SU-DHL-6 (cell line): ENCODE data around the gene NAA80.
A peak's percentile ranks its signal among the peaks of the same experiment; 100 is the strongest.

Experiments
- H2AFZ ChIP-seq: fragments of 200-600 bp; sonication (generic); 2 replicates; pipeline ENCODE4 v1.6.1; 2014; ENCODE audit warnings: low read depth, mild to moderate bottlenecking, moderate library complexity, mixed read lengths, antibody characterized with exemption, low read length; ENCODE audit not compliant: severe bottlenecking
- H3F3A ChIP-seq: fragments of 200-600 bp; shearing (Covaris generic); 2 replicates; pipeline ENCODE4 v1.6.0; 2016; ENCODE audit warnings: antibody characterized with exemption, mild to moderate bottlenecking; ENCODE audit not compliant: insufficient read depth
- H3K27ac ChIP-seq: fragments of 200-600 bp; sonication (generic); 2 replicates; pipeline ENCODE4 v1.5.1; 2016; ENCODE audit warnings: low read depth, mild to moderate bottlenecking, low read length, moderate library complexity, mixed read lengths
- H3K27me3 ChIP-seq: fragments of 200-600 bp; sonication (generic), shearing (Covaris generic); 2 replicates; pipeline ENCODE4 v1.6.0; 2014; ENCODE audit warnings: mild to moderate bottlenecking, low read length
- H3K36me3 ChIP-seq: fragments of 200-600 bp; sonication (generic); 2 replicates; pipeline ENCODE4 v1.6.1; 2014; ENCODE audit warnings: mild to moderate bottlenecking, low read length, mixed read lengths
- H3K4me2 ChIP-seq: fragments of 300-600, 200-600 bp; shearing (Covaris generic), sonication (generic); 2 replicates; pipeline ENCODE4 v1.6.0; 2014; ENCODE audit warnings: low read length, low read depth, mild to moderate bottlenecking; ENCODE audit not compliant: poor library complexity, severe bottlenecking
- H3K4me3 ChIP-seq: fragments of 200-600 bp; sonication (generic); 2 replicates; pipeline ENCODE4 v1.5.1; 2014; ENCODE audit warnings: antibody characterized with exemption, low read length, mild to moderate bottlenecking, mixed read lengths; ENCODE audit not compliant: insufficient read depth, poor library complexity, severe bottlenecking
- H3K79me2 ChIP-seq: fragments of 200-600 bp; sonication (generic); 2 replicates; pipeline ENCODE4 v1.6.1; 2014; ENCODE audit warnings: mild to moderate bottlenecking, low read length, moderate library complexity; ENCODE audit not compliant: insufficient read depth
- H3K9ac ChIP-seq: fragments of 200-600 bp; sonication (generic); 2 replicates; pipeline ENCODE4 v1.7.0; 2014; ENCODE audit warnings: mild to moderate bottlenecking, low read length
- H3K9me2 ChIP-seq: fragments of 200-600 bp; sonication (generic); replicated peaks from 2 replicates; pipeline ENCODE4 v1.6.1; 2014; ENCODE audit warnings: low read length; ENCODE audit not compliant: insufficient read depth
- H3K9me3 ChIP-seq: fragments of 200-600 bp; sonication (generic); 2 replicates; pipeline ENCODE4 v1.6.1; 2014; ENCODE audit warnings: low read length, mixed read lengths; ENCODE audit not compliant: insufficient read depth
- H4K20me1 ChIP-seq: fragments of 200-600 bp; sonication (generic); 2 replicates; pipeline ENCODE4 v1.6.1; 2014; ENCODE audit warnings: low read depth, mild to moderate bottlenecking, antibody characterized with exemption, low read length, moderate library complexity, mixed read lengths
- CTCF ChIP-seq: fragments of 200-600 bp; sonication (generic); IDR thresholded peaks from one replicate; pipeline ENCODE4 v1.5.1; 2017; ENCODE audit warnings: antibody characterized with exemption, mild to moderate bottlenecking, low read length, moderate library complexity; ENCODE audit not compliant: insufficient read depth, poor library complexity, severe bottlenecking
- EZH2phosphoT487 ChIP-seq: fragments of 200-600 bp; sonication (generic), shearing (Covaris generic); conservative IDR thresholded peaks from 2 replicates; pipeline ENCODE4 v1.6.1; 2018; ENCODE audit warnings: mild to moderate bottlenecking, antibody characterized with exemption, low read length, moderate library complexity, mixed read lengths

NAA80 gene

GRCh38 chr3:50256978-50257890 is 42.0 kb downstream of the NAA80 start:
- Histone ChIP-seq H3K27me3 (no peaks in the 10 kb centered on the region), H3F3A (no peaks in the 10 kb centered on the region), H3K9me2 (no peaks in the 10 kb centered on the region), H3K9ac (no peak overlapping the region), H2AFZ (no peak overlapping the region), H3K27ac (no peak overlapping the region), H3K79me2 (no peaks in the 10 kb centered on the region), H3K36me3 (0 out of 2 replicates have a peak, but pooled peaks cover 3% of the 10 kb centered on the region), H3K4me2 (no peak overlapping the region), H4K20me1 (no peaks in the 10 kb centered on the region), H3K4me3 (no peak overlapping the region), H3K9me3 (no peaks in the 10 kb centered on the region)
- TF ChIP-seq CTCF (peak; percentile 77), EZH2phosphoT487 (no peak)

GRCh38 chr3:50255251-50255615 is 44.0 kb downstream of the NAA80 start:
- Histone ChIP-seq H4K20me1 (no peaks in the 10 kb centered on the region), H3K27me3 (no peaks in the 10 kb centered on the region), H3K36me3 (0 out of 2 replicates have a peak, but pooled peaks cover 3% of the 10 kb centered on the region), H3K27ac (no peak overlapping the region), H3K4me3 (no peak overlapping the region), H3K9me2 (no peaks in the 10 kb centered on the region), H3F3A (no peaks in the 10 kb centered on the region), H3K9me3 (no peaks in the 10 kb centered on the region), H3K79me2 (peaks cover 7% of the 10 kb centered on the region; the same call in 1 of the 2 replicates), H2AFZ (no peak overlapping the region), H3K4me2 (no peak overlapping the region), H3K9ac (no peak overlapping the region)
- TF ChIP-seq CTCF: no peak
- TF ChIP-seq EZH2phosphoT487: no peak

GRCh38 chr3:50254577-50255250 is 44.5 kb downstream of the NAA80 start:
- no peak overlapping the region for H3K9ac ChIP-seq
- TF ChIP-seq EZH2phosphoT487: no peak
- TF ChIP-seq CTCF: no peak
- H3K27me3 ChIP-seq: no peaks in the 10 kb centered on the region
- no peak overlapping the region for H3K27ac ChIP-seq
- no peak overlapping the region for H2AFZ ChIP-seq
- no peaks in the 10 kb centered on the region for H3K9me2 ChIP-seq
- no peaks in the 10 kb centered on the region for H4K20me1 ChIP-seq
- H3F3A ChIP-seq: no peaks in the 10 kb centered on the region
- no peak overlapping the region for H3K4me3 ChIP-seq
- H3K4me2 ChIP-seq: no peak overlapping the region
- H3K79me2 ChIP-seq: peaks cover 13% of the 10 kb centered on the region
- 0 out of 2 replicates have a peak, but pooled peaks cover 3% of the 10 kb centered on the region for H3K36me3 ChIP-seq
- no peaks in the 10 kb centered on the region for H3K9me3 ChIP-seq
